HL-60/S4 (cell line): ENCODE results near the gene RASA2.

Source experiments
- in situ Hi-C: fragments of 300-500 bp; cut with MboI; formaldehyde crosslinking; loops from 2 replicates; pipeline ENCODE4 v1.14.3; 2022; ENCODE audit warnings: low sequenced_read_pairs

RASA2 gene

DNA sequence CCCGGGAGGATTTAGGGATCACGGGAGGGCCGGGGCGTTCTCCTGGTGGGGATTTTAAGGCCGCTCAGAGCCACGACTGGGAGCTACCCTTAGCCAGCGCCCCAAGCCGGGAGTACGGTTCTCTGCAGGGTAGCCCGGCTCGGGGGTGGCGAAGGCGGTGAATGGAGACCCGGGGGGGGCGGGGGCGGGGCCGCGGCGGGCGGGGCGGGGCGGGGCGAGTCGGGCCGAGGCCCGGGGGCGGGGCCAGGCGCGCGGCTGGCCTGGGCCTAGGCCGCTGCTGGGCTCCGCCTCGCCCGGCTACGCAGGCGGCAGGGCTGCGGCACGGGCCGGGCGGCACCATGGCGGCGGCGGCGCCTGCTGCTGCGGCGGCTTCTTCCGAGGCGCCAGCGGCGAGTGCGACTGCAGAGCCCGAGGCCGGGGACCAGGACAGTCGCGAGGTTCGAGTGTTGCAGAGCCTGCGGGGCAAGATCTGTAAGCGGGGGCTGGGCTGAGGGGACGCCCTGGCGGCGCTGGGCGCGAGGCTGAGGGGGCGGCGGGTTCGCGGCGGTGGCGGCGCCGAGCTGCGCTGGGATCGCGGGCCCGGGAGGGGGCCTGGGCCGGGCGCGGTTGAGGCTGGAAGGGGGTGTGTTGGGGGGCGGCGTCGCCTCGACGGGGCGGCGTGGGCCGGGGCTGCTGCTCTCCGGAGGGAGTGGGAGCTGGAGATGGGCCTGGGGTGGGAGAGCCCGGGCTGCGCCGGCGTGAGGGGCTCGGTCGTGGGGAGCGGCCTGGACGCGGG, at the start of gene RASA2:
TSS of gene RASA2 (plus strand) at position 282 of the 775 bp plus-strand sequence. CDS start at position 339, 57 bp downstream.
- in situ Hi-C loops, result no loop called here

DNA sequence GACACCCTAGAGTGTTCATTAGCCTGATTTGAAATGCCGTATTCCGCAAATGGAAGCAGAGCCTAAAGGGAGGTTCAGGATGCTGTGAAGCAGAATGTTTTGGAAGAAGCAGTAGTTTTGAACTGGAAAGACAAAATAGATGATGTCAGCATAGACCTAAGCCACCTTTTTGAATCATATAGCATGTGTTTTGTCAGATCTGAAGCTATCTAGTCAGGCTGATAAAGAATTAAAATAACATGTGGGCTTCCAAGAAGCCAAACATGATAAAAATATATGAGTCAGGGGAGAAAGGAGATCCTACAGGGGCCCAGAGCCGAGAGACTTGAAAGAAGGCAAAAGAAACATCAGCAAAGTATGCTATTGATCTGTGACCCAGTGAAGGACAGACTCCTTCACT, 47.2 kb upstream of the RASA2 start:
- in situ Hi-C loops, result no loop called here

DNA sequence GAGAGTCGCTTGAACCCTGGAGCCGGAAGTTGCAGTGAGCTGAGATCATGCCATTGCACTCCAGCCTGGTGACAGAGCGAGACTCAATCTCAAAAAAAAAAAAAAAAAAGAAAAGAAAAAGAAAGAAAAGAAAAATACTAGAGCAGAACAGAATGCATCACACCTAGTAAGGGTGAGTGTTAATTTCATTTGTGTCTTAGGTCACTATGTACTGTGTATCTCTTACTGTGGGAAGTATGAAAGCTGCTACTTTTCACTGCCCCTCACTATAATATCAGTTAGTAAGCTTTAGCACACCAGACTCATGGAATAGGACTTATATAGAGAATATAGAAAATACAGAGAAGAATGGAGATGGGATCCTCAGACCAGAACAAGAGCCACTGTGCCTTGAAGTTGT, 45.9 kb upstream of the RASA2 start:
- in situ Hi-C loops, result loop anchor here (5.0 kb wide), 1 partner anchor 129 kb away; no protein-coding TSS in a partner anchor

GRCh38 chr3:141441381-141442364, 45.2 kb upstream of the RASA2 start:
- in situ Hi-C loops, result loop anchor here (5.0 kb wide), 1 partner anchor 129 kb away; no protein-coding TSS in a partner anchor

DNA sequence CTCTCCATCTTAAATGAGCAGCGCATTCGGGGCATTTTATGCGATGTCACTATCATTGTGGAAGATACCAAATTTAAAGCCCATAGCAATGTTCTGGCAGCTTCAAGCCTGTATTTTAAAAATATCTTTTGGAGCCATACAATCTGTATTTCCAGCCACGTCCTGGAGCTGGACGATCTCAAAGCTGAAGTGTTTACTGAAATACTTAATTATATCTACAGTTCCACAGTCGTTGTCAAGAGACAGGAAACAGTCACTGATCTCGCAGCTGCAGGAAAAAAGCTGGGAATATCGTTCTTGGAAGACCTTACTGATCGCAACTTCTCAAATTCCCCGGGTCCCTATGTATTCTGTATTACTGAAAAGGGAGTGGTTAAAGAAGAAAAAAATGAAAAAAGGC, 44.4 kb upstream of the RASA2 start:
- in situ Hi-C loops, result loop anchor here (5.0 kb wide), 1 partner anchor 130 kb away; no protein-coding TSS in a partner anchor

GRCh38 chr3:141442914-141443313, 43.9 kb upstream of the RASA2 start:
- in situ Hi-C loops, result loop anchor here (5.0 kb wide), 1 partner anchor 131 kb away; no protein-coding TSS in a partner anchor

GRCh38 chr3:141444586-141445285, 42.1 kb upstream of the RASA2 start:
- in situ Hi-C loops, result loop anchor here (5.0 kb wide), 1 partner anchor 132 kb away; no protein-coding TSS in a partner anchor

DNA sequence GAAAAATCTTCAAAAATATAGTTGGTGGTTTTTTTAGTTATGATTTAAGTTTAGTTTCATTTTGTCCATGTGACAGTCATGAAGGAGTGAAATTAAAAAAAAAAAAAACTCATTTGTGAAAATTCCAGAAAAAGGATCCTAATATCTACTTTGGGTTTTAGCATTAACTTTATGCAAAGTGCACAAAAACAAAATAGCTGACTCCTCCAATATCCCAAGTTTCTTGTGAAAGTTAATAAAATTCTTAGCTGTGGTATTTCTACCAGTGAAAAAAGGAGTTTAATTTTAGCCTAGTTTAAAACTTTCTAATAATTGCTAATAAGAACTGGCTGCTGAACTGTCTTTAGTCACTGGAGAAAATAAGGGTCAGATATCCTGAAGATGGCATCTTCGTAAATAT, 40.8 kb upstream of the RASA2 start:
- in situ Hi-C loops, result no loop called here

DNA sequence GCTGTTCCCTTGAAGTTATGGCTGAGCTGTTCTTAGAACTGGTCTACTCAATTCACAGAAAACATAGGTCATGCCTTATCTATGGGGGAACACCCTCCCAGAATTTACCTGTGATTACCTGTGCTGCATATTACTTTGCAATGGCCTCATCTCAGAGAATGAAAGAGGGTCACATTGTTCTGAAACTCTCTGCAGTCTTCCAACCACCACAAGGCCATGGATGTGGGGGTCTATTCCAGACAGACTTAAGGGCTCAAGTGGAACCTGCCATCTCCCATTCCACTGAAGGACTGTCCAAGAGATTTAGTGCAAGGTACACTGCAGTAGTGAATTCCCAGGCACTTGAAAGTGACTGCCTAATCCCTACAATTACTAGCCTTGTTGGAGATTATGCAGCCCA, 40.1 kb upstream of the RASA2 start:
- in situ Hi-C loops, result no loop called here

GRCh38 chr3:141447383-141447782, 39.4 kb upstream of the RASA2 start:
- in situ Hi-C loops, result no loop called here

DNA sequence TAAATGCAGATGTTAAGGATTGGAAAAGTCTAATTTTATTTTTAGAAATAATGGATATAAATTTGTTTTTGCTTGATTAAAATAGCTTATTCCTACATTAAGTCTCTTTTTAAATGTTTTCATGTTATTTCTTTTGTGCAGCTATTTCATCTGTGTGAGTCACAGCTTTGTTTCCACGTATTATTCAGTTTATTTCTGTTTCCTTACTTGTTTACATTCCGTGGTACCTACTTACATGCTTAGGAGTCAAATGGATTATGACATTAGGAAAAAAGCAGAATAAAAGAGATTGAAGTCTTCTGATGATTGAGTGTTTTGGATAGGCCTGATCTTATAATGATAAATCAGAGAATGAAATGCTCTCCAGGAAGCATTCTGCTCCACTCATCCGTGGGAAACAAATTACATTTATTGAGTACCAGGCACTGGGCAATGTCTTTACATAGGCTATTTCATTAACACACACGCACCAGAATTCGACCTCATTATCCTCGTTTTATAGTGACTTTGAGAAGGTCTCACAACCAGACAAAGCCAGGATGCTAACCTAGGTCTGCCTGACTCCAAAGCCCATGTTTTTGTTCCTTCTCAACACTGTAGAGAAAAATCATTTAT, 38.1 kb upstream of the RASA2 start:
- in situ Hi-C loops, result no loop called here

- in situ Hi-C loops, result no loop called here
Measured at GRCh38 chr3:141449424-141449823, 37.4 kb upstream of the RASA2 start.

- in situ Hi-C loops, result loop anchor here (25.0 kb wide), 2 partner anchors 461 to 836 kb away; no protein-coding TSS in a partner anchor
Measured at GRCh38 chr3:141450727-141451375, 36.0 kb upstream of the RASA2 start.

DNA sequence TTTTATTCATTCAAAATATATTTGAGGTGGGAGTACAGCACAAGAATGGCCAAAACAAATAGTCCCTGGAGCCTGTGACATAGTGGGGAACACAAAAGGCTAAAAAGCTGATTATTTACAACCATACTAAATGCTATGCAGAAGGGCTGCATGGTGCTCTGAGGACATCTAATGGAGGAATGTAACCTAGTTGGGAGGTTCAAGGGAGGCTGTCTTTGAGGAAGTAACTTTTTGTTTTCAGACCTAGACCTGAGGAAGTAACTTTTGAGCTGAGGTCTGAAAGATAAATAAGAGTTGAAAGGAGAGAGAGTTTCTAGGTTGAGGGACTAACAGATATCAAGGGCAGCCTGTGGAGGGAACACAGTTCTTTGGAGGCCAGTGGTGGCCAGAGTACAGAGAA, 34.8 kb upstream of the RASA2 start:
- in situ Hi-C loops, result loop anchor here (25.0 kb wide), 2 partner anchors 460 to 835 kb away; no protein-coding TSS in a partner anchor

DNA sequence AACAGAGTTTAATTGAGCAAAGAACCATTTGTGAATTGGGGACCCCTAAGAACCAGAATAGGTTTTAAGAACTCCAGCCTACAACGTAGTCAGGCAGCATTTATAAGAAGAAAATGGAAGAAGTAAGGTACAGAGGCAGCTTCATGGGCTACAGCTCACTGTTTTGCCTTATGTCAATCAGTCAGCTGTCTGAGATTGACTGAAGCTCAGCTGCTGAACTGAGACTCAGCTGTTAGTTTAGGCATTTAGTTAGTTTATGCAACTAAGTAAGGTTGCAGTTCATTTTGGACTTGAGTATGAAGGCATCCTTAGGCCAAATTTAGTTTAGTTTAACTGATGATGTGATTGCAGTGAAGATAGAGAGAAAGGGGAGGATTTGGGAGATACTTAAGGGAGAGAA, 34.1 kb upstream of the RASA2 start:
- in situ Hi-C loops, result loop anchor here (25.0 kb wide), 2 partner anchors 460 to 835 kb away; no protein-coding TSS in a partner anchor

- in situ Hi-C loops, result loop anchor here (25.0 kb wide), 2 partner anchors 458 to 833 kb away; no protein-coding TSS in a partner anchor
Measured at GRCh38 chr3:141454054-141454453, 32.8 kb upstream of the RASA2 start.

- in situ Hi-C loops, result loop anchor here (25.0 kb wide), 2 partner anchors 457 to 832 kb away; no protein-coding TSS in a partner anchor
Measured at GRCh38 chr3:141454906-141455602, 31.8 kb upstream of the RASA2 start.

- in situ Hi-C loops, result loop anchor here (25.0 kb wide), 2 partner anchors 457 to 832 kb away; no protein-coding TSS in a partner anchor
Measured at GRCh38 chr3:141455603-141456300, 31.1 kb upstream of the RASA2 start.
